ENCODE measurements around the gene CACNA1B.
"Not testable (repeated sequence)": the region's sequence is repeated elsewhere in the genome, so short reads cannot be mapped to it uniquely, and the experiment has no call there.

Gene CACNA1B

DNA sequence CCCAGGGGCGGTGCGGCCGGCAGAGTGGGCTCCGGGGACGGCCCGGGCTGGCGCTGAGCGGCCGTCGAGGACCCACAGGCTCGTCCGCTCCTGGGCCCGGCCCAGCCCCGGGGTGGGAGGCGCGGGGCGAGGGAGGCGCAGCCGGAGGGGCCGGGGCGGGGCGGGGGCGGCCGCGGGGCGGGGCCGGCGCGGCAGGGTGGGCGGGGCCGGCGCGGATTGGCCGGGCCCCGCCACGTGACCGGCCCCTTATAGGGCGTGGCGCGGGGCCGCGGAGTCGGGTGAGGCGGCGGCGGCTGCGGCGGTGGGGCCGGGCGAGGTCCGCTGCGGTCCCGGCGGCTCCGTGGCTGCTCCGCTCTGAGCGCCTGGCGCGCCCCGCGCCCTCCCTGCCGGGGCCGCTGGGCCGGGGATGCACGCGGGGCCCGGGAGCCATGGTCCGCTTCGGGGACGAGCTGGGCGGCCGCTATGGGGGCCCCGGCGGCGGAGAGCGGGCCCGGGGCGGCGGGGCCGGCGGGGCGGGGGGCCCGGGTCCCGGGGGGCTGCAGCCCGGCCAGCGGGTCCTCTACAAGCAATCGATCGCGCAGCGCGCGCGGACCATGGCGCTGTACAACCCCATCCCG, at the start of gene CACNA1B:
Gene CACNA1B, plus strand, starts transcription at position 277 of the 617 bp plus-strand sequence. Its CDS starts 152 bp downstream, at position 429.
- not testable (repeated sequence) for DNase-seq

- no peak for DNase-seq
Observed at GRCh38 chr9:137827908-137828526, 49.6 kb upstream of the CACNA1B start.

DNA sequence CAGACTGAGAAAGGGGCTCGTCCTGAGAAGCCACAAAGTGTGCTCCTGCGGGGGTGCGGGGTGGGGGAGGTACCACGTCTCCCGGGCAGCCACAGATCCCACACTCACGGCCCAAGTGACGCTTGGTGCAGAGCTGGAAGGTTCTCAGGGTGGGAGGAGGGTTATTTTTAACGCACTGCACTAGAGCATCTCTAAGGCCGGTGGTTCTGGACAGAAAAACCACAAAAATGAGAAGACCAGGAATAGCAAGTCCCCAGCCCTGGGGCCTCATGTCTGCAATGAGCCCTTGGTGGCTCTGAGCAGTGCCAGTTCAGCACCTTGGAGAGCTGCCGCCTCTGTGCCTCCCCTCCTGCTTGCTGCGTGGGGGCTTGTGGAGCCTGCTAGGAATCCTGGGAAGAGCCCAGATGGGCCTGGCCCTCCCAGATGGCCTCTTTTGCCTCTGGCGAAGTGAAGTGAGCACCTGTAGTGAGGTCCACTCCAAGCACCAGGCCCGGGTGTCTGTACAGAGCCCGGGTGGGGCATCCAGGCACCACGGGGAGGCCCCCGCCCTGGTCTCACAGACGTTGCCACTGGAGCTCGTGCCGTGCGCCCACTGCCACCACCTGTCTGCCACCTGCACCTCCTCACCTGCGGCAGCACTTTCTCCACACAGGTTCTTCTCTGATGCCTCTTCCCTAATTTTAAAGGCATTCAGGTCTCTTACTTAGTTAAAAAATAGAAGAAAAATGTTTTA, 48.9 kb upstream of the CACNA1B start:
- DNase-seq = no peak

DNA sequence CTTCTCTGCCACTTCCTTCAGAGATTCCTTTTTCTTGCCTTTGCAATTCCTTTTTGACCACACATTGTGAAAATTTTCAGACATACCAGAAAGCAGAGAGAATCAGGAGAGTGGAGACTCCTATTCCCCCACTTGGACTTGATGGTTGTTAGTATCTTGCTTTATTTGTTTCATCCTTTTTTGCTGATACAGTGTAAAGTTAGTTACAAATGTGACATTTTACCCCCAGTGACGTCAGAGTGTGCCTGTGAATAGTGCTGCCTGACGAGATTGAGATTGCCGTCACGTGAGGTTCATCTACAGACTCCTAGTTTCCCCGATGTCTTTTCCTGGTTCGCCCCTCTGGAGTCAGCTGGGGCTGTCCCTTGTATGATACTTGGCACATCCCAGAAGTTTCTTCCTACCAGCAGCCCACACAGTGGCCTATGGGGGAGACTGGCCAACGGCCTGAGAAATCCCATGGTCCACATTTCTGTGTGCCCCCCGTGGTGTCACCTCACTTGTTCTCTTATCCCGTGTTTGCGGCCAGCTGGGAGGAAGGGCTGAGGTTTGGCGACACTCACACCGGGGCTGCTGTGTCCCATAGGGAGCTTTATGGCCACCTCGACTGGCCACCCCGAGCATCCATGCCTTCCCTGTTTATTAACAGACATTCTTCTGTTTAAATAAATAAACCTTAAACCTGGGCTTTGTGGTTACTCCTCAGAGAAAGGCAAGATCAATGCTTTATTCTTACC, 48.2 kb upstream of the CACNA1B start:
- no peak for DNase-seq

GRCh38 chr9:137832191-137832700, 45.3 kb upstream of the CACNA1B start:
- DNase-seq = no peak

DNA sequence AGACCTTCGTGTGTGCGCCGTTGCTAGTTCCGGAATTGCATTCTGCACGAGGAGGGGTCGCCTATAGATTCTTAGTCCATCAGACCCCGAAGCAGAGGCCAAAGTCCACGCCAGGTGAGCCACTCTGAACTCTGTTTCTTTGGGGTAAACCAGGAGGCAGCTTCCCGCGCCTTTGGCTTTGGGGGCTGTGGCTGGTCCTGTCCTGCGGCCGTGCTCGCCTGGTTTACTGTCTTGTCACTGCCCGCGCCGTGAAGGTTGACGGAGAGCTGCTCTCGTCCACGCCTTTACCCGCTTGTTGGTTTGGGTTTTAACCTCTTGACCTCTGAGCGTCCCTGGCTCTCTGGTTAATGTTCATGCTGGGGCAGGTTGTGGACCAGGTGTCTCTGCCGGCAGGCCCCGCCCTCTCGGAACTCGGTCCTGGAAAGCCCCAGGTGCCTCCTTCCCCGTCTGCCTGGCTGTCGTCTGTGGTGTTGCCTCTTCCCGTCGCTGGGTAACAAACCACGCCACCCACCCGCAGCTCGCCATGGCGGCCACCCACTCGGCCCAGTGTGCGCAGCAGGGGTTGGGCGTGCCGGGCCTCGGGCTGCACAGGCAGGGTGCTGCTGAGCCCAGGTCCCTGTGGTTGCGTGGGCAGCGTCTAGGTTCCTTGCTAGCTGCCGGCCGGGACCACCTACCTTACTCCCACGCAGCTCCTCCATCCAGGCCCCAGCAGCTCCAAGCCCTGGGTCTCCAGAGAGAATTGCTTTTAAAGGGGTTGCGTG, 44.6 kb upstream of the CACNA1B start:
- DNase-seq = no peak

- no peak for DNase-seq
Observed at GRCh38 chr9:137833721-137834613, 43.6 kb upstream of the CACNA1B start.

GRCh38 chr9:137834846-137835546, 42.6 kb upstream of the CACNA1B start:
- no peak for DNase-seq

DNA sequence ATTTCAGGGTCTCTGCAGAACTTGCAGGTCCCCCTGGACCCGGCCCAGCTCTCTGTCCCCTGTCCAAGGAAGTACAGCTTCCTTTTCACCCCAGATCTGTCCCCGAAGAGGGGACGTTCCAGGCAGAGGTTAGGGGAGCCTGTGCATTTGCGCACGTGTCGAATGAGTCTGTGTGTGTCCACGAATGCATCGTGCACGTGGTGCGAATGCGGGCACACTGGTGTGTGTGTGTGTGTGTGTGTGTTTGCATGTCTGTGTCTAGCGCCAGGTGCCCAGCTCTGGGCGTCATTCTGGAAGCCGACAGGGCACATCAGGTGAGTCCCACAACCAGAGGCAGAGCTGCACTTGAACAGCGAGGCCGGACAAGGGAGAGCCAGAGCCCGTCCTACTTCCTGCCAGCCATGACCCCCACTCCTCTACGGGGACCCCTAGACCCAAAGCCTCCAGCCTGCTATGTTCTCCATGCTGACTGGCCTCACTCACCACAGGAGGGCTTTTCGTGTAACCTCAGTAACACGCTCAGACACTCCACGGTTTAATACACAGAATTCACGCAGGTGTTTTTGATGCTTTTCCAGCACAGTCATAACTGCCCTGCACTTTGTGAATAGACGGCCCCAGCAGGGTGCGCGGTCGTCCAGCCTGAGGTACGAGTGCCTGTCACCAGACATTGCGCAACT, 41.3 kb upstream of the CACNA1B start:
- no peak for DNase-seq

GRCh38 chr9:137836831-137837241, 40.7 kb upstream of the CACNA1B start:
- no peak for DNase-seq

- no peak for DNase-seq
Observed at GRCh38 chr9:137837345-137838278, 40.0 kb upstream of the CACNA1B start.

GRCh38 chr9:137838576-137838975, 39.0 kb upstream of the CACNA1B start:
- no peak for DNase-seq

DNA sequence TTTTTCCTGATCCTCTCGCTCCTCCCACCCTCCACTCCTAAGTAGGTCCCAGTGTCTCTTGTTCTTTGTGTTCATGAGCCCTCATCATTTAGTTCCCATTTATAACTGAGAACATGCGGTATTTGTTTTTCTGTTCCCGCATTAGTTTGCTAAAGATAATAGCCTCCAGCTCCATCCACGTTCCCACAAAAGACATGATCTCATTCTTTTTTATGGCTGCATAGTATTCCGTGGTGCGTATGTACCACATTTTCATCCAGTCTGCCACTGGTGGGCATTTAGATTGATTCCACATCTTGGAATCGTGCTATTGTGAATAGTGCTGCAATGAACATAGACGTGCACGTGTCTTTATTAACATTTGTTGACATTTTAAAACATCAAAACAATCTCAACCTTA, 34.2 kb upstream of the CACNA1B start:
- no peak for DNase-seq

DNA sequence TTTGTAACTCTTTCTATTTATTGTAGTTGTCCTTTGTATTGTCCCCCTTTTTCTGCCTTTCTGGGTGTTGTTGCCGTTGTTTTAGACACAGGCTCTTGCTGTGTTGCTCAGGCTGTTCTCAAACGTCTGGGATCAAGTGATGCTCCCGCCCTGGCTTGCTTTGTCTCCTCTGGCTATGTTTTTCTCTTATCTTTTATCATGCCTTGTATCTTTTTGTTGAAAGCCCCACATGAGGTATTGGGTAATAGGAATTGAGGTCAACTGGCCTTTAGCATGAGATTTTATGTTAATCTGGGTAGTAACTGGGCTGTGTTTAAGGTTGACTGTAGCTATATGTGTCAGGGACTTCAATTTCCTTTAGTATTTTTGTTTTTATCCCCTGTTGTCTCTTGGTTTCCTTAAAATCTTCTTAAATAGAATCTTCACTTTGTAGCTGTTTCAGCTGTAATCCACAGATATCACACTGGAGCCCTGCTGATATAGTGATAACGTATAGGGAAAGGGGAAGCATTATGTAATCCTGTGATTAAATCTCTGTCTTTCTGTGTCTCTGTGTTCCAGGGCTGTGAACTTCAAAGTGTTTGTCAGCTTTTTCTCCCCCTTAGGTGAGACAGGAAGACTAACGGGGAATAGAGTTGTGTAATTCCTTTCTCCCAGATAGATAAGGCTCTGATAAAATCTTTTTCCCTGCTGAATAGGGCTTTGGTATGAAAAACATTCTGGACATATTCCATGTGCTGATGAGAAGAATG, 25.9 kb upstream of the CACNA1B start:
- no peak for DNase-seq

DNA sequence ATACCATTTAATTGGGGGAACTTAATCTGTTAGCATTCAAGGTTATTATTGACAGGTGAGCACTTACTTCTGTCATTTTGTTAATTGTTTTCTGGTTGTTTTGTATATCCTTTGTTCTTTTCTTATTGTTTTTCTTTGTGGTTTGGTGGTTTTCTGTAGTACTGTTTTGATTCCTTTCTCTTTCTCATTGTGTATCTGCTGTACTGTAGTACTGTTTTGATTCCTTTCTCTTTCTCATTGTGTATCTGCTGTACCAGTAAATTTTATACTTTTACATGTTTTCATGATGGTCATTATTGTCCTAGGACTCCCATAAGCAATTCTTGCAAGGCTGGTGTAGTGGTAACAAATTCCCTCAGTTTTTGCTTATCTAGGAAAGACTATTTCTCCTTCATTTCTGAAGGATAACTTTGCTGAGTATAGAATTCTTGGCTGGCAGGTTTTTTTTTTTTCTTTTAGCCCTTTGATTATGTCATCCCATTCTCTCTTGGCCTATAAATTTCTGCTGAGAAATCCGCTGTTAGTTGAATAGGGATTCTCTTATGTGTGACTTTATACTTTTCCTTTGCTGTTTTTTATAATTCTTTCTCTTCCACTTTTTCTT, 24.1 kb upstream of the CACNA1B start:
- DNase-seq = no peak

DNA sequence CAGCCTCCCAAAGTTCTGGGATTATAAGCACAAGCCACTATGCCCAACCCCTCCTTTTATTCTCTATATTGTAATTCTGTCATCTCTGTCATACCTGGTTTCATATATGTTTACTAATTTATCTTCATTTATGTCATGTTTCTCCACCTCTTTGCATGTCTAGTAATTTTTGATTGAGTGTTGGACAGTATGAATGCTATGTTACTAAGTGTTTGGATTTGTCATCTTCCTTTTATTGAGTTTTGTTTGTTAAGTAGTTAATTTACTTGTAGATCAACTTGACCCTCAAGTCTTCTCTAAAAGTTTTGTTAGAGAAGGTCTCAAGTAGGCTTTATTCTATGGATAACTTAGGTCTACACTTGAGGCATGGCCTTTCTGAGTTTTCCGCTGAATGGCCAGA, 17.2 kb upstream of the CACNA1B start:
- DNase-seq = no peak

- no peak for DNase-seq
Observed at GRCh38 chr9:137865581-137866145, 11.9 kb upstream of the CACNA1B start.

All from activated CD8-positive, alpha-beta memory T cell treated with anti-CD3 and anti-CD28 coated beads, Interleukin-2, amount 50 U/mL, for 48 hours (primary cell).